Measurements from ENCODE around the gene FCN1.

GRCh38 chr9:134962973-134963364, 45.3 kb upstream of the FCN1 start:
- TF ChIP-seq CTCF (IDR thresholded peaks at IDR 0.05) (no peak), IRF3 (IDR thresholded peaks at IDR 0.05; ENCODE audit: low read depth, low read length) (no peak), NFIC (IDR thresholded peaks at IDR 0.05; ENCODE audit: borderline replicate concordance) (no peak), RAD21 (IDR thresholded peaks at IDR 0.05; ENCODE audit: low read length) (no peak), TAF1 (IDR thresholded peaks at IDR 0.05; ENCODE audit: borderline replicate concordance, low read depth, low read length) (no peak), REST (IDR thresholded peaks at IDR 0.05; ENCODE audit: low read depth, low read length) (no peak), CHD2 (IDR thresholded peaks at IDR 0.05; ENCODE audit: low read length, partially characterized antibody) (no peak)

Data from SK-N-SH (cell line).